Stimulated activated naive CD8-positive, alpha-beta T cell treated with anti-CD3 and anti-CD28 coated beads, Interleukin-15, Interleukin-2, amounts not matched to agents 100 ng/mL and 50 ng/mL, for 24 hours (primary cell): Measurements from ENCODE around the gene GNAT3.

Source experiments
- H3K27ac Mint-ChIP-seq: one replicate; pipeline ENCODE4 v1.8.0; 2021; ENCODE audit warnings: mild to moderate bottlenecking, mixed read lengths
- H3K27me3 Mint-ChIP-seq: one replicate; pipeline ENCODE4 v1.8.0; 2021; ENCODE audit warnings: mixed read lengths
- H3K36me3 Mint-ChIP-seq: one replicate; pipeline ENCODE4 v1.8.0; 2021; ENCODE audit warnings: low read depth, mixed read lengths
- H3K4me1 Mint-ChIP-seq: one replicate; pipeline ENCODE4 v1.8.0; 2021; ENCODE audit warnings: low read depth, mixed read lengths
- H3K4me3 Mint-ChIP-seq: one replicate; pipeline ENCODE4 v1.8.0; 2021; ENCODE audit warnings: mild to moderate bottlenecking, mixed read lengths
- H3K9me3 Mint-ChIP-seq: one replicate; pipeline ENCODE4 v1.8.0; 2021; ENCODE audit warnings: mixed read lengths

GNAT3 gene

GRCh38 chr7:80521809-80522208, 9.9 kb upstream of the GNAT3 start:
- Mint-ChIP-seq H3K4me3 (no peak overlapping the region), H3K9me3 (no peaks in the 10 kb centered on the region), H3K4me1 (no peaks in the 10 kb centered on the region), H3K36me3 (no peaks in the 10 kb centered on the region), H3K27ac (no peak overlapping the region), H3K27me3 (no peaks in the 10 kb centered on the region)

- Mint-ChIP-seq H3K4me3 (no peak overlapping the region), H3K4me1 (no peaks in the 10 kb centered on the region), H3K27me3 (no peaks in the 10 kb centered on the region), H3K9me3 (no peaks in the 10 kb centered on the region), H3K36me3 (no peaks in the 10 kb centered on the region), H3K27ac (no peak overlapping the region)
These were observed 8.3 kb upstream of the GNAT3 start for GRCh38 chr7:80520199-80520598.

GRCh38 chr7:80517282-80517747, 5.5 kb upstream of the GNAT3 start:
- Mint-ChIP-seq H3K36me3 (no peaks in the 10 kb centered on the region), H3K4me1 (no peaks in the 10 kb centered on the region), H3K9me3 (no peaks in the 10 kb centered on the region), H3K27me3 (no peaks in the 10 kb centered on the region), H3K4me3 (no peak overlapping the region), H3K27ac (no peak overlapping the region)

- H3K27me3 Mint-ChIP-seq, result no peaks in the 10 kb centered on the region
- no peak overlapping the region for H3K27ac Mint-ChIP-seq
- no peak overlapping the region for H3K4me3 Mint-ChIP-seq
- no peaks in the 10 kb centered on the region for H3K4me1 Mint-ChIP-seq
- H3K36me3 Mint-ChIP-seq, result no peaks in the 10 kb centered on the region
- H3K9me3 Mint-ChIP-seq, result no peaks in the 10 kb centered on the region
These were observed 3.4 kb upstream of the GNAT3 start for GRCh38 chr7:80515298-80515697.

GRCh38 chr7:80510021-80510420, 1.8 kb downstream of the GNAT3 start:
- Mint-ChIP-seq H3K27ac (no peak overlapping the region), H3K36me3 (no peaks in the 10 kb centered on the region), H3K27me3 (no peaks in the 10 kb centered on the region), H3K4me3 (no peak overlapping the region), H3K4me1 (no peaks in the 10 kb centered on the region), H3K9me3 (no peaks in the 10 kb centered on the region)

GRCh38 chr7:80508440-80508839, 3.4 kb downstream of the GNAT3 start:
- Mint-ChIP-seq H3K36me3 (no peaks in the 10 kb centered on the region), H3K4me3 (no peak overlapping the region), H3K27me3 (no peaks in the 10 kb centered on the region), H3K4me1 (no peaks in the 10 kb centered on the region), H3K9me3 (no peaks in the 10 kb centered on the region), H3K27ac (no peak overlapping the region)

GRCh38 chr7:80505900-80506500, 5.9 kb downstream of the GNAT3 start:
- no peak overlapping the region for H3K27ac Mint-ChIP-seq
- H3K4me1 Mint-ChIP-seq, result no peaks in the 10 kb centered on the region
- no peaks in the 10 kb centered on the region for H3K27me3 Mint-ChIP-seq
- no peak overlapping the region for H3K4me3 Mint-ChIP-seq
- H3K9me3 Mint-ChIP-seq, result no peaks in the 10 kb centered on the region
- no peaks in the 10 kb centered on the region for H3K36me3 Mint-ChIP-seq

GRCh38 chr7:80500325-80500724, 11.5 kb downstream of the GNAT3 start:
- H3K9me3 Mint-ChIP-seq, result no peaks in the 10 kb centered on the region
- H3K36me3 Mint-ChIP-seq, result no peaks in the 10 kb centered on the region
- no peak overlapping the region for H3K4me3 Mint-ChIP-seq
- H3K27ac Mint-ChIP-seq, result no peak overlapping the region
- no peaks in the 10 kb centered on the region for H3K27me3 Mint-ChIP-seq
- no peaks in the 10 kb centered on the region for H3K4me1 Mint-ChIP-seq

- H3K27ac Mint-ChIP-seq, result no peak overlapping the region
- no peaks in the 10 kb centered on the region for H3K36me3 Mint-ChIP-seq
- no peak overlapping the region for H3K4me3 Mint-ChIP-seq
- H3K27me3 Mint-ChIP-seq, result no peaks in the 10 kb centered on the region
- no peaks in the 10 kb centered on the region for H3K4me1 Mint-ChIP-seq
- H3K9me3 Mint-ChIP-seq, result no peaks in the 10 kb centered on the region
These were observed 12.4 kb downstream of the GNAT3 start for GRCh38 chr7:80499350-80499953.

GRCh38 chr7:80498481-80499349, 13.1 kb downstream of the GNAT3 start:
- no peak overlapping the region for H3K27ac Mint-ChIP-seq
- H3K4me1 Mint-ChIP-seq, result no peaks in the 10 kb centered on the region
- no peak overlapping the region for H3K4me3 Mint-ChIP-seq
- no peaks in the 10 kb centered on the region for H3K9me3 Mint-ChIP-seq
- H3K27me3 Mint-ChIP-seq, result no peaks in the 10 kb centered on the region
- no peaks in the 10 kb centered on the region for H3K36me3 Mint-ChIP-seq

GRCh38 chr7:80496586-80496985, 15.3 kb downstream of the GNAT3 start:
- no peaks in the 10 kb centered on the region for H3K4me1 Mint-ChIP-seq
- no peak overlapping the region for H3K27ac Mint-ChIP-seq
- no peaks in the 10 kb centered on the region for H3K9me3 Mint-ChIP-seq
- no peak overlapping the region for H3K4me3 Mint-ChIP-seq
- no peaks in the 10 kb centered on the region for H3K36me3 Mint-ChIP-seq
- H3K27me3 Mint-ChIP-seq, result no peaks in the 10 kb centered on the region

- no peaks in the 10 kb centered on the region for H3K9me3 Mint-ChIP-seq
- no peaks in the 10 kb centered on the region for H3K4me1 Mint-ChIP-seq
- no peak overlapping the region for H3K4me3 Mint-ChIP-seq
- H3K36me3 Mint-ChIP-seq, result no peaks in the 10 kb centered on the region
- H3K27ac Mint-ChIP-seq, result no peak overlapping the region
- no peaks in the 10 kb centered on the region for H3K27me3 Mint-ChIP-seq
These were observed 18.6 kb downstream of the GNAT3 start for GRCh38 chr7:80493121-80493849.

GRCh38 chr7:80491462-80491861, 20.4 kb downstream of the GNAT3 start:
- H3K27me3 Mint-ChIP-seq, result no peaks in the 10 kb centered on the region
- no peaks in the 10 kb centered on the region for H3K36me3 Mint-ChIP-seq
- H3K9me3 Mint-ChIP-seq, result no peaks in the 10 kb centered on the region
- no peak overlapping the region for H3K4me3 Mint-ChIP-seq
- no peak overlapping the region for H3K27ac Mint-ChIP-seq
- no peaks in the 10 kb centered on the region for H3K4me1 Mint-ChIP-seq

- Mint-ChIP-seq H3K27me3 (no peaks in the 10 kb centered on the region), H3K27ac (no peak overlapping the region), H3K9me3 (no peaks in the 10 kb centered on the region), H3K4me3 (no peak overlapping the region), H3K36me3 (no peaks in the 10 kb centered on the region), H3K4me1 (no peaks in the 10 kb centered on the region)
These were observed 23.0 kb downstream of the GNAT3 start for GRCh38 chr7:80488851-80489370.

- Mint-ChIP-seq H3K4me1 (no peaks in the 10 kb centered on the region), H3K36me3 (no peaks in the 10 kb centered on the region), H3K4me3 (no peak overlapping the region), H3K9me3 (no peaks in the 10 kb centered on the region), H3K27me3 (no peaks in the 10 kb centered on the region), H3K27ac (no peak overlapping the region)
These were observed 23.5 kb downstream of the GNAT3 start for GRCh38 chr7:80488406-80488805.
